ENCODE data around the gene SLC30A9.

DNA sequence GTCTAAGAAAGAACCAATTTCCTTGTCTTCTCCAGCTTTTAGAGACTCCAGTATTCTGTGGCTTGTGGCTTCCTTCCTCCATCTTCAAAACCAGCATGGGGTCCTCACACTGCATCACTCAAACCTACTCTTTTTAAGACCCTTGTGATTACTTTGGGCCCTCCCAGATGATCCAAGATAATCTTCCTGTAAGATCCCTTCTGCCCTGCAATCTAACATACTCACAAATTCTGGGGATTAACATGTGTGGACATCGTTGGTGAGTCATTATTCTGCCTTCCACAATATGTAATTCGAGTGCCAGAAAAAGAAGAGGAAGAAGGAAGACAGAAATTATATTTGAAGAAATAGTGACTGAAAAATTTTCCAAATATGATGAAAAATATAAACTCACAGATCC is 114.2 kb downstream of the SLC30A9 start:
- TF ChIP-seq EZH2 (IDR thresholded peaks at IDR 0.05; ENCODE audit: borderline replicate concordance, control insufficient read depth, low read depth, low read length): no peak
- TF ChIP-seq, protein P1, sequence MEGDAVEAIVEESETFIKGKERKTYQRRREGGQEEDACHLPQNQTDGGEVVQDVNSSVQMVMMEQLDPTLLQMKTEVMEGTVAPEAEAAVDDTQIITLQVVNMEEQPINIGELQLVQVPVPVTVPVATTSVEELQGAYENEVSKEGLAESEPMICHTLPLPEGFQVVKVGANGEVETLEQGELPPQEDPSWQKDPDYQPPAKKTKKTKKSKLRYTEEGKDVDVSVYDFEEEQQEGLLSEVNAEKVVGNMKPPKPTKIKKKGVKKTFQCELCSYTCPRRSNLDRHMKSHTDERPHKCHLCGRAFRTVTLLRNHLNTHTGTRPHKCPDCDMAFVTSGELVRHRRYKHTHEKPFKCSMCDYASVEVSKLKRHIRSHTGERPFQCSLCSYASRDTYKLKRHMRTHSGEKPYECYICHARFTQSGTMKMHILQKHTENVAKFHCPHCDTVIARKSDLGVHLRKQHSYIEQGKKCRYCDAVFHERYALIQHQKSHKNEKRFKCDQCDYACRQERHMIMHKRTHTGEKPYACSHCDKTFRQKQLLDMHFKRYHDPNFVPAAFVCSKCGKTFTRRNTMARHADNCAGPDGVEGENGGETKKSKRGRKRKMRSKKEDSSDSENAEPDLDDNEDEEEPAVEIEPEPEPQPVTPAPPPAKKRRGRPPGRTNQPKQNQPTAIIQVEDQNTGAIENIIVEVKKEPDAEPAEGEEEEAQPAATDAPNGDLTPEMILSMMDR (IDR thresholded peaks at IDR 0.05 in 2 of 3, conservative IDR thresholded peaks at IDR 0.05 in 1 of 3; ENCODE audit: control insufficient read depth in 2 of 3, extremely low read depth in 1 of 3, insufficient read depth in 1 of 3, low read depth in 3 of 3, low read length in 3 of 3): no peak
- no peak for TF ChIP-seq MYC (IDR thresholded peaks at IDR 0.05; ENCODE audit: insufficient read depth, insufficient read length, insufficient replicate concordance, low read length, severe bottlenecking)
- TF ChIP-seq, protein P2, sequence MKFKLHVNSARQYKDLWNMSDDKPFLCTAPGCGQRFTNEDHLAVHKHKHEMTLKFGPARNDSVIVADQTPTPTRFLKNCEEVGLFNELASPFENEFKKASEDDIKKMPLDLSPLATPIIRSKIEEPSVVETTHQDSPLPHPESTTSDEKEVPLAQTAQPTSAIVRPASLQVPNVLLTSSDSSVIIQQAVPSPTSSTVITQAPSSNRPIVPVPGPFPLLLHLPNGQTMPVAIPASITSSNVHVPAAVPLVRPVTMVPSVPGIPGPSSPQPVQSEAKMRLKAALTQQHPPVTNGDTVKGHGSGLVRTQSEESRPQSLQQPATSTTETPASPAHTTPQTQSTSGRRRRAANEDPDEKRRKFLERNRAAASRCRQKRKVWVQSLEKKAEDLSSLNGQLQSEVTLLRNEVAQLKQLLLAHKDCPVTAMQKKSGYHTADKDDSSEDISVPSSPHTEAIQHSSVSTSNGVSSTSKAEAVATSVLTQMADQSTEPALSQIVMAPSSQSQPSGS (IDR thresholded peaks at IDR 0.05; ENCODE audit: low read length): no peak
- no peak for TF ChIP-seq POLR2AphosphoS2 (IDR thresholded peaks at IDR 0.05; ENCODE audit: low read depth, low read length)
